K562 (cell line): ENCODE data around the gene KMT5C. TPM values are rescaled to one million over a fixed set of nuclear protein-coding genes. Genes with fewer than 3 reads are reported as not detected.

Source experiments
- ASH1L ChIP-seq: fragments of 450-650 bp; IDR thresholded peaks from 2 replicates; pipeline ENCODE4 v1.6.1; 2018; ENCODE audit warnings: borderline replicate concordance, mild to moderate bottlenecking, low read depth; ENCODE audit not compliant: partially characterized antibody
- CREB1 ChIP-seq, 2 experiments: sonication (generic) in 1 of 2; formaldehyde crosslinking in 1 of 2; IDR thresholded peaks; 2 replicates each; pipeline versions ENCODE4 v1.6.1 to v1.8.0; 2012 to 2022; ENCODE audit warnings: inconsistent platforms in 1 of 2, mild to moderate bottlenecking in 1 of 2, missing genetic modification reagents in 1 of 2, moderate library complexity in 1 of 2
- CREM ChIP-seq: IDR thresholded peaks from 2 replicates; pipeline ENCODE4 v1.6.1; 2014; ENCODE audit warnings: antibody characterized with exemption, low read depth
- CTBP1 ChIP-seq: fragments of 450-650 bp; IDR thresholded peaks from 2 replicates; pipeline ENCODE4 v1.6.1; 2016; ENCODE audit warnings: borderline replicate concordance
- FOSL1 ChIP-seq: fragments of 200-800 bp; sonication (Bioruptor generic); conservative IDR thresholded peaks from 2 replicates; pipeline ENCODE4 v1.6.1; 2016; ENCODE audit warnings: missing genetic modification characterization, missing compliant biosample characterization
- IFI16 ChIP-seq: fragments of 250-450 bp; sonication (Bioruptor Pico); IDR thresholded peaks from 2 replicates; pipeline ENCODE4 v2.1.2; 2022; ENCODE audit warnings: mild to moderate bottlenecking, inconsistent platforms
- KLF16 ChIP-seq: IDR thresholded peaks from 2 replicates; pipeline ENCODE4 v1.6.1; 2016; ENCODE audit warnings: antibody characterized with exemption
- MAFK ChIP-seq: IDR thresholded peaks from 2 replicates; pipeline ENCODE4 v1.6.1; 2011; ENCODE audit warnings: low read length, improper control_type of control experiment
- MXI1 ChIP-seq: IDR thresholded peaks from 2 replicates; pipeline ENCODE4 v1.6.1; 2011; ENCODE audit warnings: low read depth, mild to moderate bottlenecking, improper control_type of control experiment, low read length
- RBFOX2 ChIP-seq: fragments of 200-400 bp; formaldehyde crosslinking; IDR thresholded peaks from 2 replicates; pipeline ENCODE4 v1.6.1; 2017; ENCODE audit warnings: low read depth, mild to moderate bottlenecking, low read length, moderate library complexity
- SMAD4 ChIP-seq: fragments of 250-450 bp; sonication (Bioruptor Pico); conservative IDR thresholded peaks from 2 replicates; pipeline ENCODE4 v1.8.0; 2021; ENCODE audit warnings: inconsistent platforms, mild to moderate bottlenecking, moderate library complexity
- TEAD1 ChIP-seq, 2 experiments: fragments of 450-650 bp in 1 of 2; sonication (generic) in 1 of 2; formaldehyde crosslinking; IDR thresholded peaks; 2 replicates each; pipeline versions ENCODE4 v1.4.0 to v1.8.0; 2020 to 2022; ENCODE audit warnings: mild to moderate bottlenecking in 2 of 2, missing genetic modification reagents in 1 of 2
- YY1 ChIP-seq, 3 experiments: IDR thresholded peaks; 2 replicates each; pipeline ENCODE4 v1.6.1; 2011; ENCODE audit warnings: low read length in 2 of 3, mild to moderate bottlenecking in 2 of 3, moderate library complexity in 2 of 3, borderline replicate concordance in 1 of 3, control low read depth in 1 of 3, low read depth in 1 of 3; ENCODE audit not compliant: insufficient read depth in 3 of 3, insufficient replicate concordance in 2 of 3, control insufficient read depth in 1 of 3, insufficient read length in 1 of 3; ENCODE audit errors: extremely low read depth in 1 of 3
- ZNF311 ChIP-seq: fragments of 250-450 bp; sonication (Bioruptor Pico); IDR thresholded peaks from 2 replicates; pipeline ENCODE4 v1.4.0; 2020; ENCODE audit warnings: mild to moderate bottlenecking, moderate library complexity
- polyA plus RNA-seq, 8 experiments: library from polyadenylated mRNA; depleted of rRNA in 4 of 8; stranded (reverse) in 5 of 8; unstranded in 3 of 8; fragments of >200 nt; fragmentation: Nextera tagmentation in 2 of 8; fragmentation: Illumina TruSeq in 1 of 8; extraction: Ambion mirVana in 2 of 8; extraction: Trizol in 1 of 8; gene quantifications; 2 replicates each; pipeline versions ENCODE4 v1.2.1 to v1.2.3, GENCODE V29; 2011 to 2014; ENCODE audit warnings: inconsistent platforms in 1 of 8, missing spikeins in 1 of 8
- total RNA-seq, 7 experiments: library from RNA; depleted of rRNA in 6 of 7; stranded (reverse); fragments of >200 nt in 6 of 7; fragmentation: Illumina TruSeq in 2 of 7; extraction: Trizol in 2 of 7; gene quantifications; 2 replicates each; pipeline versions ENCODE4 v1.2.1 to v1.2.3, GENCODE V29; 2011 to 2021; ENCODE audit warnings: low replicate concordance in 1 of 7
- TF ChIP-seq, protein P1 (sequence below): fragments of 450-650 bp; formaldehyde crosslinking; IDR thresholded peaks from 2 replicates; pipeline ENCODE4 v1.4.0; 2020; ENCODE audit warnings: mild to moderate bottlenecking, moderate library complexity
- TF ChIP-seq, protein P2 (sequence below), 2 experiments: fragments of 150-350 bp in 1 of 2; IDR thresholded peaks; 2 replicates each; pipeline ENCODE4 v1.6.1; 2012 to 2016; ENCODE audit warnings: low read depth in 2 of 2, low read length in 2 of 2, mild to moderate bottlenecking in 1 of 2, moderate library complexity in 1 of 2
- TF ChIP-seq, protein P3 (sequence below): fragments of 250-450 bp; sonication (Bioruptor Pico); IDR thresholded peaks from 2 replicates; pipeline ENCODE4 v1.8.0; 2022; ENCODE audit warnings: inconsistent platforms, mild to moderate bottlenecking, moderate library complexity, borderline replicate concordance
- TF ChIP-seq, protein P4 (sequence below): sonication (generic); formaldehyde crosslinking; IDR thresholded peaks from 2 replicates; pipeline ENCODE4 v1.9.0; 2022; ENCODE audit warnings: mild to moderate bottlenecking, missing genetic modification reagents
- TF ChIP-seq, protein P5 (sequence below): fragments of 450-650 bp; IDR thresholded peaks from 2 replicates; pipeline ENCODE4 v1.6.1; 2016; ENCODE audit warnings: missing biosample characterization, missing genetic modification characterization

Gene KMT5C
- total and polyA plus RNA-seq, 9 of the 15 experiments (the other 6 are each of a cell fraction or from before 2014, with no cell fraction given): 0.15 to 53.5 (median 16.6) TPM

DNA sequence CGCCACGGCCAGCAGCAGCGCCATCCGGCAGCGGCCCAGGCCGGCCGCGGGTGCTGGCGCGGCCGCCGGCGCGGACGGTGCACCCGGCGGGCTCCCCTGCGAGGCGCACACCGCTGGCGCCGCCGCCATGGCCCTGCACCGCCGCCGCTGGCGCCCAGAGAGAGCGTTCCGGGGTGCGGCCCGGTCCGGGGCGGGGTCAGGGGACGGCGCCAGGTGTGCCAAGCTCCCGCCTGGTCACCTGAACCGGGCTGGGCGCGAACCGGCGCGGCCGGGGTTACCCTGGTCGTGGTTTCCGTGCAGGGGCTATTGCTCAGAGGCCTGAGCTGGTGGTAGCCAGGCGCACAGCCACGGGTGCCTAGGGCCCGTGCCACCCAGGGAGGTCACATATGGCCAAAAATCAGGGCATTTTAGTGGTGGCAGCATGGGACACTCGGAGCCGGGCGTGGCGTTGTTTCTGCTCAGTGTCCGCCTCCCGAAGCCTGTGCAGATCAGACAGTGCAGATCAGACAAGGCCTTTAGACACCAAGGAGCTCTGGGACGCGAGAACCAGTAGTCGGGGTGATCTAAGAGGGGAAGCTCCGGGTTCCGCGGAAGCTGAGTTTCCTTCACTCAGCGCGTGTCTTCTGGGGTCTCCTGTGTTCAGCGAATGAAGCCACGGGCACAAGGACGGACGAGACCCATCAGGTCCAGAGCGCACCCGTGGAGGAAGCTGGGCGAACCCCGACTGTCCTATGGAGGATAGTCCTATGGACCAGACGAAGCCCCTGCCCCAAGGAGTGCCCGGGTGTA is 44.6 kb downstream of the KMT5C start, which contains the start of gene TMEM238 (continued):
- TF ChIP-seq, protein P1, sequence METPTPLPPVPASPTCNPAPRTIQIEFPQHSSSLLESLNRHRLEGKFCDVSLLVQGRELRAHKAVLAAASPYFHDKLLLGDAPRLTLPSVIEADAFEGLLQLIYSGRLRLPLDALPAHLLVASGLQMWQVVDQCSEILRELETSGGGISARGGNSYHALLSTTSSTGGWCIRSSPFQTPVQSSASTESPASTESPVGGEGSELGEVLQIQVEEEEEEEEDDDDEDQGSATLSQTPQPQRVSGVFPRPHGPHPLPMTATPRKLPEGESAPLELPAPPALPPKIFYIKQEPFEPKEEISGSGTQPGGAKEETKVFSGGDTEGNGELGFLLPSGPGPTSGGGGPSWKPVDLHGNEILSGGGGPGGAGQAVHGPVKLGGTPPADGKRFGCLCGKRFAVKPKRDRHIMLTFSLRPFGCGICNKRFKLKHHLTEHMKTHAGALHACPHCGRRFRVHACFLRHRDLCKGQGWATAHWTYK (CRISPR knock-in tag): no peak
- TF ChIP-seq ASH1L (no peak), CREM (0 out of 2 replicates have a peak, but pooled peaks have one; percentile 3), CTBP1 (0 out of 2 replicates have a peak, but pooled peaks have one; percentile 25), ZNF311 (CRISPR knock-in tag) (no peak), KLF16 (no peak), IFI16 (CRISPR knock-in tag) (no peak), SMAD4 (CRISPR knock-in tag) (peak; percentile 40; the same call in 1 of the 2 replicates), CREB1 (IDR thresholded peaks at IDR 0.05) (no peak), CREB1 (CRISPR knock-in tag; IDR thresholded peaks at IDR 0.05) (no peak), RBFOX2 (peak; percentile 76), MAFK (no peak), FOSL1 (tag) (no peak), TEAD1 (CRISPR knock-in tag; IDR thresholded peaks at IDR 0.05) (0 out of 4 replicates have a peak, but pooled peaks of 1 of the 2 experiments have one; percentile 27), MXI1 (no peak), YY1 (IDR thresholded peaks at IDR 0.05; ENCODE audit: borderline replicate concordance in 1 of 3, control insufficient read depth in 1 of 3, extremely low read depth in 1 of 3, insufficient read depth in 3 of 3, insufficient read length in 1 of 3, insufficient replicate concordance in 2 of 3, low read depth in 1 of 3, low read length in 2 of 3) (peak in 2 of 3 experiments; percentile 65 to 81)
- TF ChIP-seq, protein P2, sequence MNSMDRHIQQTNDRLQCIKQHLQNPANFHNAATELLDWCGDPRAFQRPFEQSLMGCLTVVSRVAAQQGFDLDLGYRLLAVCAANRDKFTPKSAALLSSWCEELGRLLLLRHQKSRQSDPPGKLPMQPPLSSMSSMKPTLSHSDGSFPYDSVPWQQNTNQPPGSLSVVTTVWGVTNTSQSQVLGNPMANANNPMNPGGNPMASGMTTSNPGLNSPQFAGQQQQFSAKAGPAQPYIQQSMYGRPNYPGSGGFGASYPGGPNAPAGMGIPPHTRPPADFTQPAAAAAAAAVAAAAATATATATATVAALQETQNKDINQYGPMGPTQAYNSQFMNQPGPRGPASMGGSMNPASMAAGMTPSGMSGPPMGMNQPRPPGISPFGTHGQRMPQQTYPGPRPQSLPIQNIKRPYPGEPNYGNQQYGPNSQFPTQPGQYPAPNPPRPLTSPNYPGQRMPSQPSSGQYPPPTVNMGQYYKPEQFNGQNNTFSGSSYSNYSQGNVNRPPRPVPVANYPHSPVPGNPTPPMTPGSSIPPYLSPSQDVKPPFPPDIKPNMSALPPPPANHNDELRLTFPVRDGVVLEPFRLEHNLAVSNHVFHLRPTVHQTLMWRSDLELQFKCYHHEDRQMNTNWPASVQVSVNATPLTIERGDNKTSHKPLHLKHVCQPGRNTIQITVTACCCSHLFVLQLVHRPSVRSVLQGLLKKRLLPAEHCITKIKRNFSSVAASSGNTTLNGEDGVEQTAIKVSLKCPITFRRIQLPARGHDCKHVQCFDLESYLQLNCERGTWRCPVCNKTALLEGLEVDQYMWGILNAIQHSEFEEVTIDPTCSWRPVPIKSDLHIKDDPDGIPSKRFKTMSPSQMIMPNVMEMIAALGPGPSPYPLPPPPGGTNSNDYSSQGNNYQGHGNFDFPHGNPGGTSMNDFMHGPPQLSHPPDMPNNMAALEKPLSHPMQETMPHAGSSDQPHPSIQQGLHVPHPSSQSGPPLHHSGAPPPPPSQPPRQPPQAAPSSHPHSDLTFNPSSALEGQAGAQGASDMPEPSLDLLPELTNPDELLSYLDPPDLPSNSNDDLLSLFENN (IDR thresholded peaks at IDR 0.05; ENCODE audit: low read depth in 2 of 2, low read length in 2 of 2): no peak
- TF ChIP-seq, protein P3, sequence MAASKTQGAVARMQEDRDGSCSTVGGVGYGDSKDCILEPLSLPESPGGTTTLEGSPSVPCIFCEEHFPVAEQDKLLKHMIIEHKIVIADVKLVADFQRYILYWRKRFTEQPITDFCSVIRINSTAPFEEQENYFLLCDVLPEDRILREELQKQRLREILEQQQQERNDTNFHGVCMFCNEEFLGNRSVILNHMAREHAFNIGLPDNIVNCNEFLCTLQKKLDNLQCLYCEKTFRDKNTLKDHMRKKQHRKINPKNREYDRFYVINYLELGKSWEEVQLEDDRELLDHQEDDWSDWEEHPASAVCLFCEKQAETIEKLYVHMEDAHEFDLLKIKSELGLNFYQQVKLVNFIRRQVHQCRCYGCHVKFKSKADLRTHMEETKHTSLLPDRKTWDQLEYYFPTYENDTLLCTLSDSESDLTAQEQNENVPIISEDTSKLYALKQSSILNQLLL (CRISPR knock-in tag): no peak
- TF ChIP-seq, protein P4, sequence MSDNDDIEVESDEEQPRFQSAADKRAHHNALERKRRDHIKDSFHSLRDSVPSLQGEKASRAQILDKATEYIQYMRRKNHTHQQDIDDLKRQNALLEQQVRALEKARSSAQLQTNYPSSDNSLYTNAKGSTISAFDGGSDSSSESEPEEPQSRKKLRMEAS: peak; percentile 58
- TF ChIP-seq, protein P5, sequence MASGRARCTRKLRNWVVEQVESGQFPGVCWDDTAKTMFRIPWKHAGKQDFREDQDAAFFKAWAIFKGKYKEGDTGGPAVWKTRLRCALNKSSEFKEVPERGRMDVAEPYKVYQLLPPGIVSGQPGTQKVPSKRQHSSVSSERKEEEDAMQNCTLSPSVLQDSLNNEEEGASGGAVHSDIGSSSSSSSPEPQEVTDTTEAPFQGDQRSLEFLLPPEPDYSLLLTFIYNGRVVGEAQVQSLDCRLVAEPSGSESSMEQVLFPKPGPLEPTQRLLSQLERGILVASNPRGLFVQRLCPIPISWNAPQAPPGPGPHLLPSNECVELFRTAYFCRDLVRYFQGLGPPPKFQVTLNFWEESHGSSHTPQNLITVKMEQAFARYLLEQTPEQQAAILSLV (tag): no peak
